Muscle of leg (tissue), 11 donors: ENCODE results near the gene CAPNS1. TPM values are rescaled to one million over a fixed set of nuclear protein-coding genes. Genes with fewer than 3 reads are reported as not detected.

Experiments
- DNase-seq: peaks from one replicate; pipeline ENCODE4 v3.0.0; 2013
- H3K27ac ChIP-seq: one replicate; pipeline ENCODE4 v1.5.1; 2013; ENCODE audit warnings: mild to moderate bottlenecking, low read length, control low read depth
- H3K27me3 ChIP-seq: one replicate; pipeline ENCODE4 v1.6.1; 2013; ENCODE audit warnings: low read length; ENCODE audit not compliant: control insufficient read depth, insufficient read depth
- H3K36me3 ChIP-seq: one replicate; pipeline ENCODE4 v1.6.1; 2013; ENCODE audit warnings: low read length; ENCODE audit not compliant: control insufficient read depth, insufficient read depth
- H3K4me1 ChIP-seq: one replicate; pipeline ENCODE4 v1.6.1; 2013; ENCODE audit warnings: low read length; ENCODE audit not compliant: control insufficient read depth, insufficient read depth
- H3K4me3 ChIP-seq: one replicate; pipeline ENCODE4 v1.5.1; 2013; ENCODE audit warnings: low read length, control low read depth
- H3K9me3 ChIP-seq: replicated peaks from 2 replicates; pipeline ENCODE4 v1.6.1; 2013; ENCODE audit warnings: low read depth, low read length; ENCODE audit not compliant: control insufficient read depth
- WGBS: methylation state at CpG from one replicate; pipeline ENCODE4 v1.1.5; 2013; ENCODE audit warnings: missing lambda C conversion rate; ENCODE audit not compliant: insufficient coverage; 5-methylcytosine and 5-hydroxymethylcytosine counted together
- polyA plus RNA-seq, 8 donors: library from polyadenylated mRNA; unstranded; fragments of 120-200 nt; gene quantifications; one replicate each; pipeline versions ENCODE4 v1.2.1 to v1.2.3, GENCODE V29; 2013; ENCODE audit warnings: inconsistent platforms in 1 of 8, low replicate concordance in 1 of 8; ENCODE audit not compliant: insufficient read length in 8 of 8, insufficient read depth in 1 of 8
- total RNA-seq: library from RNA; stranded (reverse); fragments of 120-200 nt; gene quantifications from one replicate; pipeline ENCODE4 v1.2.4, GENCODE V29; 2013

Gene CAPNS1
- total and polyA plus RNA-seq, 9 donors = 342 to 602 (median 551) TPM

GRCh38 chr19:36113894-36114720 is 25.8 kb upstream of the CAPNS1 start:
- WGBS = 6% methylated on average over 30 of the region's 48 CpGs
- Histone ChIP-seq H3K27me3 (no peaks in the 10 kb centered on the region), H3K9me3 (no peaks in the 10 kb centered on the region), H3K27ac (peak overlapping the region; percentile 95), H3K36me3 (peaks cover 45% of the 10 kb centered on the region), H3K4me3 (peak overlapping the region; percentile 78), H3K4me1 (peaks cover 21% of the 10 kb centered on the region)
- peak; percentile 61 for DNase-seq

GRCh38 chr19:36114721-36115452 is 25.0 kb upstream of the CAPNS1 start, which contains the start of gene POLR2I:
Gene POLR2I (minus strand): TSS chr19:36114875. CDS start chr19:36114856, 19 bp downstream.
- Histone ChIP-seq H3K9me3 (no peaks in the 10 kb centered on the region), H3K4me1 (peaks cover 21% of the 10 kb centered on the region), H3K4me3 (peak within 1 kb of the TSS; percentile 78), H3K27me3 (no peaks in the 10 kb centered on the region), H3K27ac (peak within 1 kb of the TSS; percentile 95), H3K36me3 (peaks cover 49% of the 10 kb centered on the region)
- WGBS = under 1% methylated on average over 54 of the region's 60 CpGs
- peak; percentile 100 for DNase-seq

GRCh38 chr19:36115453-36116343 is 24.2 kb upstream of the CAPNS1 start, which contains the start of gene TBCB:
Gene TBCB (plus strand): TSS chr19:36115468. CDS start chr19:36115561, 93 bp downstream.
- H3K27me3 ChIP-seq = no peaks in the 10 kb centered on the region
- no peaks in the 10 kb centered on the region for H3K9me3 ChIP-seq
- peak within 1 kb of the TSS; percentile 95 for H3K27ac ChIP-seq
- no peak for DNase-seq
- peaks cover 21% of the 10 kb centered on the region for H3K4me1 ChIP-seq
- 1% methylated on average over 45 of the region's 59 CpGs for WGBS
- peaks cover 57% of the 10 kb centered on the region for H3K36me3 ChIP-seq
- peak within 1 kb of the TSS; percentile 78 for H3K4me3 ChIP-seq

GRCh38 chr19:36116344-36116637 is 23.6 kb upstream of the CAPNS1 start:
- no peaks in the 10 kb centered on the region for H3K9me3 ChIP-seq
- H3K27me3 ChIP-seq = no peaks in the 10 kb centered on the region
- no peak for DNase-seq
- WGBS = 80% methylated on average over 1 of the region's 1 CpG
- H3K4me3 ChIP-seq = no peak overlapping the region
- peaks cover 21% of the 10 kb centered on the region for H3K4me1 ChIP-seq
- H3K27ac ChIP-seq = no peak overlapping the region
- peaks cover 60% of the 10 kb centered on the region for H3K36me3 ChIP-seq

GRCh38 chr19:36120092-36120983 is 19.5 kb upstream of the CAPNS1 start:
- H3K36me3 ChIP-seq = peaks cover 72% of the 10 kb centered on the region
- WGBS = 83% methylated on average over 21 of the region's 26 CpGs
- H3K4me1 ChIP-seq = peaks cover 8% of the 10 kb centered on the region
- H3K27me3 ChIP-seq = no peaks in the 10 kb centered on the region
- H3K4me3 ChIP-seq = no peak overlapping the region
- DNase-seq = no peak
- H3K27ac ChIP-seq = no peak overlapping the region
- H3K9me3 ChIP-seq = no peaks in the 10 kb centered on the region

- Histone ChIP-seq H3K9me3 (no peaks in the 10 kb centered on the region), H3K4me3 (no peak overlapping the region), H3K36me3 (peaks cover 78% of the 10 kb centered on the region), H3K27me3 (no peaks in the 10 kb centered on the region), H3K27ac (no peak overlapping the region), H3K4me1 (peaks cover 5% of the 10 kb centered on the region)
- no peak for DNase-seq
- 89% methylated on average over 18 of the region's 18 CpGs for WGBS
These were observed 18.9 kb upstream of the CAPNS1 start for GRCh38 chr19:36120984-36121358.

GRCh38 chr19:36121486-36122124 is 18.3 kb upstream of the CAPNS1 start:
- 85% methylated on average over 45 of the region's 49 CpGs for whole genome bisulfite sequencing

GRCh38 chr19:36125557-36125956 is 14.3 kb upstream of the CAPNS1 start:
- Histone ChIP-seq H3K36me3 (peaks cover 45% of the 10 kb centered on the region), H3K9me3 (no peaks in the 10 kb centered on the region), H3K27me3 (no peaks in the 10 kb centered on the region), H3K27ac (no peak overlapping the region), H3K4me3 (no peak overlapping the region), H3K4me1 (peaks cover 11% of the 10 kb centered on the region)
- WGBS = 96% methylated on average over 7 of the region's 9 CpGs
- no peak for DNase-seq

More at GRCh38 chr19:36121486-36122124, 18.3 kb upstream of the CAPNS1 start:
- Histone ChIP-seq H3K36me3 (peaks cover 78% of the 10 kb centered on the region), H3K27me3 (no peaks in the 10 kb centered on the region), H3K9me3 (no peaks in the 10 kb centered on the region), H3K4me3 (no peak overlapping the region), H3K4me1 (no peaks in the 10 kb centered on the region), H3K27ac (no peak overlapping the region)
- DNase-seq = no peak

GRCh38 chr19:36128392-36128736 is 11.5 kb upstream of the CAPNS1 start:
- no peaks in the 10 kb centered on the region for H3K9me3 ChIP-seq
- H3K36me3 ChIP-seq = peaks cover 22% of the 10 kb centered on the region
- H3K27ac ChIP-seq = peak overlapping the region; percentile 95
- no peak for DNase-seq
- WGBS = 40% methylated on average over 1 of the region's 10 CpGs
- H3K4me1 ChIP-seq = peaks cover 11% of the 10 kb centered on the region
- H3K4me3 ChIP-seq = peak overlapping the region; percentile 51
- H3K27me3 ChIP-seq = no peaks in the 10 kb centered on the region
